ENCODE results near the gene PLXDC2. TPM values are rescaled to one million over a fixed set of nuclear protein-coding genes. Genes with fewer than 3 reads are reported as not detected.

The PLXDC2 gene
- total RNA-seq, 3 donors from 2014 or later (not counting 1 experiment from before 2014, with no cell fraction given): 16.9 to 22.9 (median 21.6) TPM

- Mint-ChIP-seq H3K27ac (peak overlapping the region in 1 of 2 donors; percentile 51), H3K9me3 (no peaks in the 10 kb centered on the region), H3K4me1 (peaks cover 20 to 33% of the 10 kb centered on the region in 2 donors), H3K36me3 (no peaks in the 10 kb centered on the region), H3K27me3 (ENCODE audit: low read depth in 2 of 2) (peaks cover 0 to 2% of the 10 kb centered on the region in 2 donors), H3K4me3 (no peak overlapping the region)
- H3K27ac ChIP-seq (ENCODE audit: low read length): no peak overlapping the region
- H3K27me3 ChIP-seq (ENCODE audit: control insufficient read depth, insufficient read depth, low read length): no peaks in the 10 kb centered on the region
- TF ChIP-seq CTCF (IDR thresholded peaks at IDR 0.05): no peak
- no peaks in the 10 kb centered on the region for H3K36me3 ChIP-seq (ENCODE audit: control insufficient read depth, insufficient read depth, low read length)
- intact Hi-C loops (cut with micrococcal nuclease): no loop called here
- ATAC-seq: no peak
- peaks cover 4% of the 10 kb centered on the region for H3K4me1 ChIP-seq (ENCODE audit: control insufficient read depth, insufficient read depth, low read length)
- H3K9me3 ChIP-seq (ENCODE audit: control insufficient read depth, insufficient read depth, low read length): no peaks in the 10 kb centered on the region
- no peak overlapping the region for H3K4me3 ChIP-seq (ENCODE audit: low read length)
- 100% methylated on average over 2 of the region's 2 CpGs for WGBS (ENCODE audit: insufficient coverage)
- no peak for DNase-seq
Measured at GRCh38 chr10:20084451-20084850, 268.2 kb downstream of the PLXDC2 start.

- H3K4me3 ChIP-seq (ENCODE audit: low read length): no peak overlapping the region
- TF ChIP-seq CTCF (IDR thresholded peaks at IDR 0.05): no peak
- H3K27me3 ChIP-seq (ENCODE audit: control insufficient read depth, insufficient read depth, low read length): no peaks in the 10 kb centered on the region
- no peaks in the 10 kb centered on the region for H3K36me3 Mint-ChIP-seq
- intact Hi-C loops (cut with micrococcal nuclease): no loop called here
- ATAC-seq: no peak
- H3K9me3 ChIP-seq (ENCODE audit: control insufficient read depth, insufficient read depth, low read length): no peaks in the 10 kb centered on the region
- peaks cover 4% of the 10 kb centered on the region for H3K4me1 ChIP-seq (ENCODE audit: control insufficient read depth, insufficient read depth, low read length)
- no peak overlapping the region for H3K27ac ChIP-seq (ENCODE audit: low read length)
- H3K4me3 Mint-ChIP-seq: no peak overlapping the region
- H3K27ac Mint-ChIP-seq: no peak overlapping the region
- peaks cover 27 to 38% of the 10 kb centered on the region in 2 donors for H3K4me1 Mint-ChIP-seq
- H3K36me3 ChIP-seq (ENCODE audit: control insufficient read depth, insufficient read depth, low read length): no peaks in the 10 kb centered on the region
- H3K9me3 Mint-ChIP-seq: no peaks in the 10 kb centered on the region
- WGBS (ENCODE audit: insufficient coverage): 99% methylated on average over 4 of the region's 5 CpGs
- H3K27me3 Mint-ChIP-seq (ENCODE audit: low read depth in 2 of 2): peaks cover 0 to 2% of the 10 kb centered on the region in 2 donors
- no peak for DNase-seq
Measured at GRCh38 chr10:20085115-20085514, 268.9 kb downstream of the PLXDC2 start.

DNA sequence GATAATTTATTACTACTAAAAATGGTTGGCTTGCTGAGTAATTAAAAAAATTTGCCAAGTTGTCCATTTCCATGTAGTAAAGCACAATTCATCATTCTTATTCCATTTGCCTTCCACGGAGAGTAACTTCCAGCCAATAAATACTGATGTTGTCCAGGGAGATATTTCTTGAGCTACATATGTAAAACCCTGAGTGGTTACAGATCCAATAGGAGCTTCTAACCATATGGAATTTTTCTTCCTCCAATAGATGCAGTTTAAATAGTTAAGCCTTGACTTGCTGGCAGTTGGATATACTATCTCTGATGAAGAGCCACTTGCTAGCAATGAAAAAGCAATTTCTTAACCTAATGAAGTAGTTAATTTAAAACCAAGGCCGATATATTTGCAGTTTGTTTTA is 271.1 kb downstream of the PLXDC2 start:
- no peaks in the 10 kb centered on the region for H3K36me3 ChIP-seq (ENCODE audit: control insufficient read depth, insufficient read depth, low read length)
- no peak overlapping the region for H3K27ac ChIP-seq (ENCODE audit: low read length)
- H3K36me3 Mint-ChIP-seq: no peaks in the 10 kb centered on the region
- ATAC-seq (no peak), DNase-seq (no peak)
- no peaks in the 10 kb centered on the region for H3K9me3 ChIP-seq (ENCODE audit: control insufficient read depth, insufficient read depth, low read length)
- H3K4me1 Mint-ChIP-seq: peaks cover 30 to 42% of the 10 kb centered on the region in 2 donors
- H3K4me3 ChIP-seq (ENCODE audit: low read length): no peak overlapping the region
- H3K4me1 ChIP-seq (ENCODE audit: control insufficient read depth, insufficient read depth, low read length): peaks cover 4% of the 10 kb centered on the region
- no CpG with 5 or more reads among the region's 2 CpGs for WGBS (ENCODE audit: insufficient coverage)
- peaks cover 0 to under 1% of the 10 kb centered on the region in 2 donors for H3K9me3 Mint-ChIP-seq
- no peaks in the 10 kb centered on the region for H3K27me3 ChIP-seq (ENCODE audit: control insufficient read depth, insufficient read depth, low read length)
- no peak overlapping the region for H3K4me3 Mint-ChIP-seq
- peaks cover 0 to 5% of the 10 kb centered on the region in 2 donors for H3K27me3 Mint-ChIP-seq (ENCODE audit: low read depth in 2 of 2)
- no peak for TF ChIP-seq CTCF (IDR thresholded peaks at IDR 0.05)
- no peak overlapping the region for H3K27ac Mint-ChIP-seq
- intact Hi-C loops (cut with micrococcal nuclease): no loop called here

- Mint-ChIP-seq H3K4me1 (peaks cover 30 to 42% of the 10 kb centered on the region in 2 donors), H3K36me3 (no peaks in the 10 kb centered on the region), H3K9me3 (peaks cover 0 to 4% of the 10 kb centered on the region in 2 donors), H3K27me3 (ENCODE audit: low read depth in 2 of 2) (peaks cover 0 to 5% of the 10 kb centered on the region in 2 donors), H3K4me3 (no peak overlapping the region), H3K27ac (no peak overlapping the region)
- DNase-seq (no peak), ATAC-seq (no peak)
- Histone ChIP-seq H3K4me3 (ENCODE audit: low read length) (no peak overlapping the region), H3K4me1 (ENCODE audit: control insufficient read depth, insufficient read depth, low read length) (peaks cover 4% of the 10 kb centered on the region), H3K36me3 (ENCODE audit: control insufficient read depth, insufficient read depth, low read length) (no peaks in the 10 kb centered on the region), H3K27ac (ENCODE audit: low read length) (no peak overlapping the region), H3K27me3 (ENCODE audit: control insufficient read depth, insufficient read depth, low read length) (no peaks in the 10 kb centered on the region), H3K9me3 (ENCODE audit: control insufficient read depth, insufficient read depth, low read length) (no peaks in the 10 kb centered on the region)
- intact Hi-C loops (cut with micrococcal nuclease): no loop called here
- 100% methylated on average over 1 of the region's 1 CpG for WGBS (ENCODE audit: insufficient coverage)
- TF ChIP-seq CTCF (IDR thresholded peaks at IDR 0.05): no peak
Measured at GRCh38 chr10:20088061-20088701, 271.9 kb downstream of the PLXDC2 start.

Measured in natural killer cell (primary cell).